Measurements from ENCODE around the gene GPR18. TPM values are rescaled to one million over a fixed set of nuclear protein-coding genes. Genes with fewer than 3 reads are reported as not detected.
A peak's percentile ranks its signal among the peaks of the same experiment; 100 is the strongest.

GPR18 gene
- total RNA-seq, 1 experiment from 2014 or later = not detected

DNA sequence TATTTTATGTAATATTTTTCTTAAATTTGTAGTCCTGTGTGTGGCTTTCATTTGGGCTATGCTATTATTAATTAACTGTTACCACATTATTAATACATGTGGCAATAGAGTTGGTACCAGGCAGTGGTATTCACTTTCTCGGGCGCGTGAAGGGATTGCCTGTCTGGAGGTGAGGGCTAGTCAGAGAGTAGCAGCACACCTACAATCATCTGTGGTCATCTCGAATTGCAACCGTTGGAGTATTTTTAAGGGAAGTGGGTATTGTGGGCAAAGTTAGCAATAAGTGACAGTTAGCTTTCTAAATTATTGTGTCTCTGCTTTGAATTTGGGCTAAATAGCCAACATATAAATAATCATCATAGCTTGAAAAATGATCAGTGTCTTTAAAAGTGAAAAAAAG lies 20.0 kb upstream of the GPR18 start:
- DNase-seq = no peak
- Histone ChIP-seq H3K27me3 (no peaks in the 10 kb centered on the region), H3K4me3 (no peak overlapping the region), H3K9me3 (no peaks in the 10 kb centered on the region), H3K36me3 (peaks cover 6% of the 10 kb centered on the region; the same call in 1 of the 2 replicates)

DNA sequence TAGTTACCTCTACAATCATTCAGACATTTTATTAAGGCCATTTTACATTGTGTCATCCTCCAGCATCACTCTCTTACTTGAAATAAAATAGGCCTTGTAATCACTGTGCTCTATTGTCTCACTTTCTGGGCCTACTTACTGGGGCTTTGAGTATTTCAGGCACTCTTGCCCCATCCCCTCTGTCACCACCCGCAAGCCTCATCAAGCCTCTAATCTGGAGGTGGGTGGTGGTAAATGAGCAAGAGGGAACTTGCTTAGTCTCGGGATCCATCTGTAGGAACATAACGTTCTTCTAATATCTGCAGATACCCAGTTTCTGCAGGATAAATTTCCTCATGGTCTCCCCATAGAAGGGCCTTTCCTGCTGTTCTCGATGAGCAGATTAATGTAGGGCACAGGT lies 19.4 kb upstream of the GPR18 start:
- H3K36me3 ChIP-seq = peaks cover 6% of the 10 kb centered on the region; the same call in 1 of the 2 replicates
- H3K4me3 ChIP-seq = no peak overlapping the region
- H3K27me3 ChIP-seq = no peaks in the 10 kb centered on the region
- no peaks in the 10 kb centered on the region for H3K9me3 ChIP-seq
- DNase-seq = no peak

DNA sequence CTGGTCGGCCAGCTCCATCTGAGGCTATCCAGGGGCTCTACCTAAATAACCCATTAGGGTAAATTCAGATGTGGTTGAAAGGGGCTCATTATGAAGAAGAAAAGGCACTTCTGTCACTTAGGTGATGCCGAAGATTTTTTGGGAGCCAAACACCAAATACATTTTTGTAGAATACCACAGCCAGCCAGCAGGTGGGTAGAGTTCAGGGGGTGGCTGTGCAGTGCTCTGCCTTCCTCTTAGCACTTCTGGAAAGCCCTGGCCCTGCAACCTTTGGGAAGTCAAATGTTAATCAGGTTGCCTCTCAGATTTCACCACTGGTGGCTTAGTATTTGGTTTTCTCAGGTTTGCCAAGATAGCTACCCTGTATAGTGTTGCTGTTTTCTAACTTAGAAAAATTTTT lies 18.5 kb upstream of the GPR18 start:
- Histone ChIP-seq H3K27me3 (no peaks in the 10 kb centered on the region), H3K4me3 (no peak overlapping the region), H3K9me3 (0 out of 2 replicates have a peak, but pooled peaks cover 2% of the 10 kb centered on the region), H3K36me3 (peaks cover 10% of the 10 kb centered on the region)
- DNase-seq = no peak

DNA sequence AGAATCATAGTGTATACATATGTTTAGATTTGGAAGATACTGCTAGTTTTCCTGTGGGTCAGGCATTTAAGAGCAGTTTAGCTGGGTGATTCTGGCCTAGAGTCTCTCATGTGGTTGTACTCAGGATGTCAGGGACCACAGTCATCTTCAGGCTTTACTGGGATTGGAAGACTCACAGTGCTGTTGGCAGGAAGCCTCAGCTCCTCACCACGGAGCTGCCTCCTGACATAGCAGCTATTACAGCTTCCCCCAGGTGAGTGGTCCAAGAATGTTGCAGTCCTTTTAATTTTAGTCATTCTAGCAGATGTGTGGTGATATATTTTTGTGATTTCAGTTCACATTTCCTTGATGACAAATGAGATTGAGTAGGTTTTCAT lies 16.9 kb upstream of the GPR18 start:
- peaks cover 10% of the 10 kb centered on the region for H3K36me3 ChIP-seq
- H3K9me3 ChIP-seq = 0 out of 2 replicates have a peak, but pooled peaks cover 2% of the 10 kb centered on the region
- no peak overlapping the region for H3K4me3 ChIP-seq
- no peaks in the 10 kb centered on the region for H3K27me3 ChIP-seq
- DNase-seq = peak; percentile 68

DNA sequence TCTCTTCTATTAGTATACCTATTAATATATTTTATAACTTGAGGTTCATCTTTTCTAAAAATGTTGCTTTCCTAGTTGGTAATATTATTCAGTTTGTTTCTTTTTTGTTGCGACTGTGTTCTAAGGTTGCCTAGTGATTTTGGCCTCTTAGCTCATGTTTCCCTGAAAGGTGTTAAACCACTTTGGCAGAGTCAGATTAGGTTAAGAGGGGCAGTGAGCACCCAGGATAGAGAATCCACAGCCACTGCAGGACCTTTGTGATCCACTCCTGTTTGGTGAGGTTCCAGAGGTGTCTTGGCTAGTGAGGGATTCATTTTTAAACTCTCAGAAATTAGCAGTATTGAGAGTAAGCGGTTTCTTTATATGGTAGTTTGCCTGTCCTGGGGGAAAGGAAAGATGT lies 14.9 kb upstream of the GPR18 start:
- Histone ChIP-seq H3K9me3 (0 out of 2 replicates have a peak, but pooled peaks cover 2% of the 10 kb centered on the region), H3K4me3 (no peak overlapping the region), H3K36me3 (peaks cover 4% of the 10 kb centered on the region), H3K27me3 (no peaks in the 10 kb centered on the region)
- no peak for DNase-seq

DNA sequence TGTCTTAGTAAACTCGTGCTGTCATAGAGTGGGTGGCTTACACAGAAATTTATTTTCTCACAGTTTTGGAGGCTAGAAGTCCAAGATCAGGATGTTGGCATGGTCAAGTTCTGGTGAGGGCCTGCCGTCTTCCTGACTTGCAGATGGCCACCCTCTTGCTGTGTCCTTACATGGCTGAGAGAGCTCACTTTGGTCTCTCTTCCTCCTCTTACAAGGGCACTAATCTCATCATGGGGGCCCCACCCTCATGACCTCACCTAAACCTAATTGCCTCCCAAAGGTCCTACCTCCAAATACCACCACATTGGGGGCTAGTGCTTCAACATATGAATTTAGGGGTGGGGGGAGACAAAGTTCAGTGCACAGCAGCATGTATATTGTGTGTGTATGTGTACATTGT lies 14.3 kb upstream of the GPR18 start:
- no peaks in the 10 kb centered on the region for H3K27me3 ChIP-seq
- peaks cover 4% of the 10 kb centered on the region for H3K36me3 ChIP-seq
- DNase-seq = no peak
- no peak overlapping the region for H3K4me3 ChIP-seq
- 0 out of 2 replicates have a peak, but pooled peaks cover 2% of the 10 kb centered on the region for H3K9me3 ChIP-seq

DNA sequence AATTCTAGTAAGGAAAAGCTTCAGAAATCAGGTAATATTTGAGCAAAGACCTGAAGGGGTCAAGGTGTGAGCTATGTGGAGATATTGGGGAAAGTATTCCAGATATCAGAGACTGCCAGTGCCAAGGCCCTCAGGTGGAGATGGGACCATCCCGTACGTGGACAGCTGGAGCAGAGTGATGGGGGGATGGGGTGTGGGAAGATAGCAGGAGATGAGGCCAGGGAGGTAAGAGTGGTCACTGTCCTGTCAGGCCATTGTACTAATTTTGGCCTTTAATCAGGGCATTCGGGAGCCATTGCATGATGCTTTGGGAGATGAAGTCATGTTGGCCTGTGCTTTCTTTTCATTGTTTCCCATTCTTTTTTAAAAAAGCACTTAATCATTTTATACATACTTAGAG lies 13.1 kb upstream of the GPR18 start:
- peaks cover 4% of the 10 kb centered on the region for H3K36me3 ChIP-seq
- no peak for DNase-seq
- no peak overlapping the region for H3K4me3 ChIP-seq
- H3K27me3 ChIP-seq = no peaks in the 10 kb centered on the region
- 0 out of 2 replicates have a peak, but pooled peaks cover 2% of the 10 kb centered on the region for H3K9me3 ChIP-seq

DNA sequence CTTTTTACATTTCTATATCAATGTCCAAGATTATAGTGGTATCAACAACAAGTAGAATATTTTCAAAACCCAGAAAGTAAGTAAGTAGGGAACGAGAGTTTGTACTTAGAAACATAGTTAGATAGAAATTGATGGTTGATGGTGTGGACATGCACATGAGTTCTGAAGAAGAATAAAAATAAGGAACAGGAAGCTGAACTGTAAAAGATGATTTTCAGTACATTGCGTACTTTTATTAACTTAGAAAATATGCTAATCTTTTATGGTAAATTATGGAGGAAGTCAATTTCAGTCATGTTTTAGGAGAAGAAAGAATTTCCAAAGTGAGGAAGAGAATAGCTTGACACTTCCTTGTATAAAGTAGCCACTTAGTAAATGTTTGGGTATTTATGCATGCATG lies 12.3 kb upstream of the GPR18 start:
- H3K4me3 ChIP-seq = no peak overlapping the region
- H3K9me3 ChIP-seq = 0 out of 2 replicates have a peak, but pooled peaks cover 2% of the 10 kb centered on the region
- H3K36me3 ChIP-seq = peaks cover 4% of the 10 kb centered on the region
- DNase-seq = no peak
- no peaks in the 10 kb centered on the region for H3K27me3 ChIP-seq

DNA sequence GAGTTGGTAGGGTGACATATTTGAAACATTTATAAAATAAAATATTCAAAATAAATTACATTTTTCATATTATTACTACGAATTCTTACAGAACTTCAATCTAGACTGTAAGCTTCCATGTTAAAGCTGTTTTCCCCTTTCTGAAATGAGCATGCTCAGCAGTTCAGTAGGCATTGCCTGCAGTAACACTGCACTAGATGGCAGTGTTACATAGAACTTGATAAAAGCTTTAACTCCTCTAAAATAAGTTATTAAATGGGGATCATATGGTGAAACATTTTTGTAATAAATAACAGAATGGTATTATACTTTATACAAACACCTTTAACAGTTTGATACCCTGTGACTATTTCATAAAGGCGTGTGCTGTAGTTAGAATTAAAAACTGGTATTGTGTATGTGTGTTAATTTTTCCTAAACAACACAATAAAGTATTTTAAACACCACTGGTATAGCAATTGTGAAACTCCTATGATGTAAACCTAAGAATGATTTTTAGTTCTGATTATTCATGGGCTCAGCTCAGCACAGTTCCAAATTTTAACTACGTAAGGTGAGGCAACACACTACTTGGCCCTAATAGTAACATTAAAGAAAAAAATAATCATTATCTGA lies 11.6 kb upstream of the GPR18 start:
- H3K27me3 ChIP-seq = no peaks in the 10 kb centered on the region
- H3K4me3 ChIP-seq = no peak overlapping the region
- H3K9me3 ChIP-seq = 0 out of 2 replicates have a peak, but pooled peaks cover 2% of the 10 kb centered on the region
- peaks cover 4% of the 10 kb centered on the region for H3K36me3 ChIP-seq
- no peak for DNase-seq

DNA sequence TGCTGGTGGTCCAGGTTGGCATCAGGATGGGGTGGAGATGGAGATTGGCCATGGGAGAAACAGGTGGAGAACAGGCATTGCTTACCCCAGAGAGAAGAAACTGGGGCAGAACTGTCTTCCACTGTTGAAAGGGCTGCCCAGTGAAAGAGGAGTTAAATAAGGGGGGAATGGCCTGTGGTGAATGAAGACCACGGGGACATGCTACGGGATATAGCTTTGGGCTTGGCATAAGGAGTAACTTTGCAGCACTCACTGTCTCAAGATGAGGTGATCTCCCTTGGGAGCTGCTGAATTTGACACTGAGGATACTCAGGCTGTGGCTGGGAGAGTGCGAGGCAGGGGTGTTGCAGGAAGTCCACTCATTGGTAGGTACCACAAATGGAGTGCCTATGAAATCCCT lies 10.6 kb upstream of the GPR18 start:
- Histone ChIP-seq H3K27me3 (no peaks in the 10 kb centered on the region), H3K36me3 (peaks cover 4% of the 10 kb centered on the region), H3K4me3 (no peak overlapping the region), H3K9me3 (0 out of 2 replicates have a peak, but pooled peaks cover 2% of the 10 kb centered on the region)
- DNase-seq = no peak

DNA sequence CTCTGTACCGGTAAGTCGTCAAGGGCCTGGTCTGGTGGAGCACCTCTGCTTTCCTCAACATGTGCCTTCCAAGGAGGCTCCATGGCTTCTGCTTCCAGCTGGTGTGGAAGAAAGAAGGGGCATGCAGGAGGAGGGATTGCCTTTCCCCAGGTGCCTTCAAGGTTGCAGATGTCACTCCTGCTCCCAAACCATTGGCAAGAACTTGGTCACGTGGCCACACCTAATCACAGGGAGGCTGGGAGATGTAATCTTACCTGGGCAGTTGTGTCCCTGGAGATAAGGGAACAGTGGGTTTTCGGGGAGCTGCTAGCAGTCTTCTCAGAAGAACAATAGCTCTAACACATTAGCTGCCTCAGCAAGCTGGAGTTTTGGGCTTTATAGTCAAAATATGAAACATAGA lies 9.7 kb upstream of the GPR18 start:
- no peaks in the 10 kb centered on the region for H3K27me3 ChIP-seq
- no peak for DNase-seq
- H3K9me3 ChIP-seq = 0 out of 2 replicates have a peak, but pooled peaks cover 2% of the 10 kb centered on the region
- H3K36me3 ChIP-seq = peaks cover 4% of the 10 kb centered on the region
- no peak overlapping the region for H3K4me3 ChIP-seq

DNA sequence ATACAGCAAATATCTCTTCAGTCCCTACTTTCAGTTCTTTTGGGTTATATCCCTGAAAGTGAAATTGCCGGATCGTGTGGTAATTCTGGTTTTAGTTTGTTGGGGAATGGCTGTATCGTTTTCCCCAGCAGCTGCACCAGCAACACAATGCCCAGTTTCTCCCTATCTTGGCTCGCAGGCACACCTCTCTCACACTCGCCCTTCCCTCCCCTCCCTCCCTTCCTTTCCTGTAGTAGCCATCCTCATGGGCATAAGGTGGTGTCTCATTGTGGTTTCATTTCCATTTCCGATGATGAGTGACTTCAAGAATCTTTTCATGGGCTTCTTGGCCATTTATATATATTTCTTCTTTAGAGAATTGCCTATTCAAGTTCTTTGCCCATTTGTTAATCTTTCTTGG lies 8.6 kb upstream of the GPR18 start:
- H3K36me3 ChIP-seq = no peaks in the 10 kb centered on the region
- no peak for DNase-seq
- 0 out of 2 replicates have a peak, but pooled peaks cover under 1% of the 10 kb centered on the region for H3K9me3 ChIP-seq
- H3K27me3 ChIP-seq = no peaks in the 10 kb centered on the region
- H3K4me3 ChIP-seq = no peak overlapping the region

DNA sequence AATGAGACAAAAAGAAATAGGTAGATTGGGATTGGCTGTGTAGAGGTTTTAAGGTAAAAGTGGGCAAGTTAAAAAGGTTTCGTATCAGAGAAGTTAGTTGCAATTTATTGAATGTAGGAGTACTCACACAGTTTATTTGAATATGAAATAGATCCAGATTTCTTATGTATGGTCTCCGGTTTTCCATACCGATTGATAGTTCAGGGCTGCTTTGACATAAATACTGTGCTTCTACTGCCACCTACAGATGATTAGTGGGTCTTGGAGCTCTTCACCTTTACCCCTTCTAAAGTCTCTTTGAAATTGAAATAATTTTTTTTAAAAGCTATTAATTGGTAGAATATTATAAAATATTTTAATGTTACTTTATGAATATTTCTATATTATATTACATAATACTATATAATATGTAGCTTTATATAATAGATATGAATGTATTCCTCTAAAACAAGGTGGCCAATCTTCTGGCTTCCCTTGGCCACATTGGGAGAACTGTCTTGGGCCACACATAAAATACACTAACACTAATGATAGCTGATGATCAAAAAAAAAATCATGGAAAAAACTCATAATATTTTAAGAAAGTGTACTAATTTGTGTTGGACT lies 7.7 kb upstream of the GPR18 start:
- Histone ChIP-seq H3K27me3 (no peaks in the 10 kb centered on the region), H3K36me3 (no peaks in the 10 kb centered on the region), H3K4me3 (no peak overlapping the region), H3K9me3 (no peaks in the 10 kb centered on the region)
- no peak for DNase-seq

DNA sequence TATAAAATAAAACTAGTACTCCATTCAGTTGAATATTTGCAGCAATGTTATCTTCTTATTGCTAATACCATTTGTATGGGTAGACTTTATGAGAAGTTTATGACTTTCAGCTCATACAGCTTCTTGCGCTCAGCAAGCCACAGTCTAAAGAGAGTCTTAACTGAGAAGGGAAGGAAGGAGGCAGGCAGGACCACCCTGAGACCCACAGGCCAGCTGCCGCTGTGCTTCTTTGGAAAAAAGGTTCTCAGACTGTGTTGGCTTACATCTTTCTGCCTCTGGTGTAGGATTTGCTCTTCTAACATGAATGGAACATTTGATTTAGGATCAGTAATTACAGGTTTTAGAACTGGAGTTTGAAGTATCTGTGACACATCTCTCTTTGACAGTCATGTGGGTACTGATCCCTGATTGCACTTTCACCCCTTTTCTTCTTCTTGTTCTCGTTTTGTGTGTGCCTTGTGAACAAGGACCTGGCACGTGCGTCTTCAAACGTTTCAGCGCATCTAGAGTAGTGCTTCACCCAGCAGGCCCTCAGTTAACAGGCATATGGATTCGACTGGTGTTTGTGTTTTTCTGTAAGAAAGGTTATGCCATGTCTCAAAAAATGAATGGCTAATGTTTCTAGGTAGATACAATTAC lies 7.1 kb upstream of the GPR18 start:
- no peak for DNase-seq
- Histone ChIP-seq H3K4me3 (no peak overlapping the region), H3K27me3 (no peaks in the 10 kb centered on the region), H3K9me3 (no peaks in the 10 kb centered on the region), H3K36me3 (no peaks in the 10 kb centered on the region)

DNA sequence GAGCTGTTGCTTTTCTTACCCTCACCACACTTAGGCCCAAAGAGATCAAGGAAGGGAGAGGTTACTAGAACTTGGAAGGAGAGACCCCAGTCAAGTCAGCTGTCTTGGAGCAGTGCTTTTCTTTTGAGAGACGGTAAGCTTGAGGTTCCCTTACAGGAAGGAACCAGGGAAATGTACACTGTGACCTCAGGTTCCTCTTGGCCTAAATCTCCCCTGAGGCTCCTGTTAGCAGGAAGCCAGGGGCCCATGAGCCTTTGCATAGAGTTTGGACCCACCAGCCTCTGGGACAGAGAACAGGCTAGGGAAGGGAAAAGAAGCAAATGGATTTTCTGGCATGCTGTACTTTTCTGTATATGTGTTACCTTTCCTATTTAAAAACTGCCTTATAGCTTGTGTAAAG lies 5.9 kb upstream of the GPR18 start:
- no peak for DNase-seq
- Histone ChIP-seq H3K4me3 (no peak overlapping the region), H3K36me3 (no peaks in the 10 kb centered on the region), H3K9me3 (no peaks in the 10 kb centered on the region), H3K27me3 (no peaks in the 10 kb centered on the region)

DNA sequence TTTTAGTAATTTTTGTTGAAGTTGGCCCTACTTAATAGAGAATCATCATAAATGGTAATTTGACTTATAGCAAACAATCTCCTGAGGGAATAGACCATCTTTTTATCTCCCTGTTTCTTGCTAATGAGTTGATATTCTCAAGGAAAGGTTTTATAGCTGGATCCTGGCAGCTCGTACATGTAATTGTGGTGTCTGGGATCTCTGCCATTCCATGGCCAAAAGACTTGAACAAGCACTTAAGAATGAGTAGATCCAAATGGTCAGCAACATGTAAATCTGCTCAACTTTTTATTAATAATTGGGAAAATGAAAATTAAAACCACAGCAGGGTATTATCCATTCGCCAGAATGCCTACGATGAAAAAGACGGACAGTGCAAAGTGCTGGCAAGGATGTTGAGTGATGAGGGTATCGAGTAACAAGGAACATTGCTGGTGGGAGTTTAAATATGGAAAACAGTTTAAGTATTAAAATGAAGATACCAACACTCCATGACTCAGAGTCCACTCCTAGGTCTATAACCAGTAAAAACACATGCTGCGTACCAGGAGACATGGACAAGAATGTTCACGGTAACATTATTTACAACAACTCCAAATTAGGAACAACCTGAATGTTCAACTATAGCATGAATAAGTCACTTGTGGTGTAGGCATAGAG lies 5.1 kb upstream of the GPR18 start:
- Histone ChIP-seq H3K36me3 (no peaks in the 10 kb centered on the region), H3K9me3 (no peaks in the 10 kb centered on the region), H3K4me3 (no peak overlapping the region), H3K27me3 (no peaks in the 10 kb centered on the region)
- no peak for DNase-seq

DNA sequence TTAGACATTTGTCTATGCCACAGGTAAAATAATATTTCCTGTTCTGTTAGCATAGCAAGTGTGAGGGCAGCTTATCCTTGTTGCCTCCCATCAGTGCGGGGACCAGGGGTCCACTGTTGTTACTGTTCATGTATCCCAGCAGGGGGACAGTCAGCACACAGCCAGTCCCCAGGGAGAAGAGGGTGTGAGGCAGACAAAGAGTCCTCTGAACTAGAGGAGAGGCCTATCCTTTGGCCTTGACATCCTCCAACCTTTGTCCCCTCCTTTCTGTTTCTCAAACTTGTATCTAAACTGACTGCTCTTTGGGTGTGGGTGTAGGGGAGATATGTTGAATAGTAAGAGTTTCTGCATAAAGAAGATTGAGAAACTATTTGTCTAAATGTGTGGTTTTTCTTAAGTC lies 2.9 kb upstream of the GPR18 start:
- no peak for DNase-seq
- Histone ChIP-seq H3K4me3 (no peak overlapping the region), H3K36me3 (no peaks in the 10 kb centered on the region; the same call in 1 of the 2 replicates), H3K9me3 (no peaks in the 10 kb centered on the region), H3K27me3 (no peaks in the 10 kb centered on the region)

Measured in MG63 (cell line).